PC-9 (cell line): ENCODE measurements around the gene STAG1. TPM values are rescaled to one million over a fixed set of nuclear protein-coding genes. Genes with fewer than 3 reads are reported as not detected.

Experiments used
- BruUV-seq: library from RNA; stranded (reverse); fragments of 400-500 nt; replicated peaks from 2 replicates; lab custom pipeline; 2021; lab: Mats Ljungman, UMichigan
- CTCF ChIA-PET: fragments of 300-600 bp; sonication (Branson Sonifier 250); formaldehyde crosslinking; loops from one replicate; lab custom pipeline; 2022; ENCODE audit warnings: antibody characterized with exemption; lab: Charles Lee
- POLR2A ChIA-PET: fragments of 300-600 bp; sonication (Branson Sonifier 250); formaldehyde crosslinking; loops from one replicate; lab custom pipeline; 2022; ENCODE audit warnings: antibody characterized with exemption; ENCODE audit not compliant: unreplicated experiment; lab: Charles Lee
- DNase-seq, 2 experiments: peaks; one replicate each; pipeline versions ENCODE4 v3.0.0 to v3.0.0-alpha.2; 2015 to 2022; ENCODE audit warnings: mixed read lengths in 1 of 2
- H2AFZ ChIP-seq: fragments of 200-600 bp; sonication (generic); 2 replicates; pipeline ENCODE4 v1.8.1; 2017; ENCODE audit warnings: antibody characterized with exemption
- H3F3A ChIP-seq: fragments of 200-600 bp; sonication (generic); 2 replicates; pipeline ENCODE4 v1.8.1; 2017; ENCODE audit warnings: antibody characterized with exemption, mild to moderate bottlenecking, low read depth; ENCODE audit not compliant: insufficient read depth
- H3K27ac ChIP-seq: fragments of 200-600 bp; sonication (generic); 2 replicates; pipeline ENCODE4 v1.6.1; 2016; ENCODE audit warnings: mixed run types
- H3K27me3 ChIP-seq: fragments of 200-600 bp; sonication (generic); 2 replicates; pipeline ENCODE4 v1.6.1; 2016; ENCODE audit warnings: low read depth, mixed run types; ENCODE audit not compliant: insufficient read depth
- H3K36me3 ChIP-seq: fragments of 200-600 bp; sonication (generic); 2 replicates; pipeline ENCODE4 v1.6.1; 2016; ENCODE audit warnings: low read depth, mixed run types
- H3K4me1 ChIP-seq: fragments of 200-600 bp; sonication (generic); replicated peaks from 2 replicates; pipeline ENCODE4 v1.6.1; 2016; ENCODE audit warnings: mixed run types; ENCODE audit not compliant: insufficient read depth
- H3K4me2 ChIP-seq: fragments of 200-600 bp; sonication (generic); 2 replicates; pipeline ENCODE4 v1.6.1; 2017; ENCODE audit warnings: mixed run types
- H3K4me3 ChIP-seq: fragments of 200-600 bp; sonication (generic); 2 replicates; pipeline ENCODE4 v1.6.1; 2016; ENCODE audit warnings: mixed run types
- H3K79me2 ChIP-seq: fragments of 200-600 bp; sonication (generic); 2 replicates; pipeline ENCODE4 v1.6.1; 2017; ENCODE audit warnings: low read depth, mixed run types
- H3K9me2 ChIP-seq: fragments of 200-600 bp; sonication (generic); 2 replicates; pipeline ENCODE4 v1.8.1; 2017; ENCODE audit warnings: mild to moderate bottlenecking; ENCODE audit not compliant: insufficient read depth
- H3K9me3 ChIP-seq: fragments of 200-600 bp; sonication (generic); 2 replicates; pipeline ENCODE4 v1.8.1; 2016; ENCODE audit warnings: low read depth; ENCODE audit not compliant: insufficient read depth
- H4K20me1 ChIP-seq: fragments of 200-600 bp; sonication (generic); 2 replicates; pipeline ENCODE4 v1.8.1; 2017; ENCODE audit not compliant: insufficient read depth
- EZH2 ChIP-seq: fragments of 200-600 bp; sonication (generic); IDR thresholded peaks from 2 replicates; pipeline ENCODE4 v1.8.0; 2017; ENCODE audit warnings: antibody characterized with exemption, low read depth
- intact Hi-C: fragments of 100-400 bp; cut with micrococcal nuclease; formaldehyde crosslinking; loops from one replicate; pipeline ENCODE4 v1.10.0; 2022; ENCODE audit not compliant: unreplicated experiment
- total RNA-seq: library from RNA; stranded (reverse); gene quantifications from 2 replicates; pipeline ENCODE4 v1.2.3, GENCODE V29; 2021
- TF ChIP-seq, protein P1 (sequence below): fragments of 200-600 bp; sonication (generic); conservative IDR thresholded peaks from 2 replicates; pipeline ENCODE4 v1.6.1; 2017; ENCODE audit warnings: mixed run types, antibody characterized with exemption, mild to moderate bottlenecking, moderate library complexity

STAG1 gene
- total RNA-seq, 1 experiment from 2014 or later = 39.3 TPM

DNA sequence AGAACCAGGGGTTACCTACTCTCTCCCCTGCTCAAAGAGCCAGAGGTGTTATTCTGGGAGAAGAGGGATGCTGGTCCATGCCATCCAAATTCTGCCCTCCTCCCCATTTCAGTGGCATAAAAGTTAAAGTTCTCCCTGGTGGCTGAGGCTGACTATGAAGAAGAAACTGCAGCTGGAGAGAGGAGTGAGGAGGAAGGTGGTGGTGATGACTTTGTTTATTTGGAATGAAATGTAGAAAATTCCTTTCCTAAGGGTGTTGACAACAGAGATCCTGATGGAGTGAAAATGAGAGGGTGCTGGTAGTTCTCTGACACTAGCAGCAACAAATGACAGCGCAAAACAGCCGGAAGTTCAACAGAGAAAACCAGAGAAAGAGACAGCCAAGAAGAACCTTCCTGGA is 401.6 kb downstream of the STAG1 start:
- Histone ChIP-seq H3K27me3 (no peaks in the 10 kb centered on the region), H3K36me3 (peaks cover 10% of the 10 kb centered on the region; the same call in 1 of the 2 replicates), H3K4me3 (no peak overlapping the region), H3F3A (peaks cover 12% of the 10 kb centered on the region; the same call in 1 of the 2 replicates), H3K27ac (peak overlapping the region; percentile 74), H2AFZ (no peak overlapping the region), H3K4me2 (peak overlapping the region; percentile 57), H3K79me2 (no peaks in the 10 kb centered on the region), H4K20me1 (0 out of 2 replicates have a peak, but pooled peaks cover 2% of the 10 kb centered on the region), H3K4me1 (peaks cover 14% of the 10 kb centered on the region), H3K9me3 (no peaks in the 10 kb centered on the region), H3K9me2 (no peaks in the 10 kb centered on the region)
- DNase-seq = no peak
- ChIA-PET POLR2A (interaction anchor here (0.6 kb wide), 2 partner anchors 165 to 453 kb away, joined by 3 to 4 read pairs; no protein-coding TSS in a partner anchor), CTCF (interaction anchor here (1.8 kb wide), 1 partner anchor 44 kb away, joined by 6 read pairs; no protein-coding TSS in a partner anchor)
- TF ChIP-seq EZH2 = no peak
- TF ChIP-seq, protein P1, sequence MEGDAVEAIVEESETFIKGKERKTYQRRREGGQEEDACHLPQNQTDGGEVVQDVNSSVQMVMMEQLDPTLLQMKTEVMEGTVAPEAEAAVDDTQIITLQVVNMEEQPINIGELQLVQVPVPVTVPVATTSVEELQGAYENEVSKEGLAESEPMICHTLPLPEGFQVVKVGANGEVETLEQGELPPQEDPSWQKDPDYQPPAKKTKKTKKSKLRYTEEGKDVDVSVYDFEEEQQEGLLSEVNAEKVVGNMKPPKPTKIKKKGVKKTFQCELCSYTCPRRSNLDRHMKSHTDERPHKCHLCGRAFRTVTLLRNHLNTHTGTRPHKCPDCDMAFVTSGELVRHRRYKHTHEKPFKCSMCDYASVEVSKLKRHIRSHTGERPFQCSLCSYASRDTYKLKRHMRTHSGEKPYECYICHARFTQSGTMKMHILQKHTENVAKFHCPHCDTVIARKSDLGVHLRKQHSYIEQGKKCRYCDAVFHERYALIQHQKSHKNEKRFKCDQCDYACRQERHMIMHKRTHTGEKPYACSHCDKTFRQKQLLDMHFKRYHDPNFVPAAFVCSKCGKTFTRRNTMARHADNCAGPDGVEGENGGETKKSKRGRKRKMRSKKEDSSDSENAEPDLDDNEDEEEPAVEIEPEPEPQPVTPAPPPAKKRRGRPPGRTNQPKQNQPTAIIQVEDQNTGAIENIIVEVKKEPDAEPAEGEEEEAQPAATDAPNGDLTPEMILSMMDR = no peak
- intact Hi-C loops = loop anchor here (1.0 to 5.0 kb wide), 3 partner anchors 154 to 402 kb away; partner anchors contain the start of genes MSL2 and STAG1
- BruUV-seq = no TSS peak

DNA sequence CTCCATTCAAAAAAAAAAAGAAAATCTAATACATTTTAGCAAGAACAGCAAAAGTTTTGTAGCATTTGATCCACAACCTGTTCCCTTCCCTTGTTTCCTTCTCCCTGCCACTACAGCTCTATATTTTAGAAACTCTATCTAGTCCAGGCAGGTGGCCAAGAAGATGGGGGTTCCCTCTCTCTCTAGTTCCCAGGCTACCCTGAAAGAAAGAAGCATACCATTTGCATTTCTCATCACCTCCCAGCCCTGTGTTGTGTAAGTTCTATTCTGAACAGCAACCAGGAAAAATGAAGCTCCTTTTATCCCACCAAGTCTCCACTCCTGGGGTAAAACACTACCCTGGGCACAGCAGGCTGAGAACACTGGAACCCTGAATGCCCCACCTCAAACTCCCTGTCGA is 402.0 kb downstream of the STAG1 start:
- no peaks in the 10 kb centered on the region for H3K79me2 ChIP-seq
- H3K36me3 ChIP-seq = peaks cover 10% of the 10 kb centered on the region; the same call in 1 of the 2 replicates
- no peaks in the 10 kb centered on the region for H3K27me3 ChIP-seq
- H3F3A ChIP-seq = peaks cover 12% of the 10 kb centered on the region; the same call in 1 of the 2 replicates
- peak overlapping the region; percentile 74 for H3K27ac ChIP-seq
- BruUV-seq = no TSS peak
- ChIA-PET CTCF (interaction anchor here (0.5 to 1.8 kb wide), 2 partner anchors 44 to 175 kb away, joined by 3 to 6 read pairs; no protein-coding TSS in a partner anchor), POLR2A (interaction anchor here (0.6 kb wide), 3 partner anchors 164 to 1824 kb away, joined by 3 to 16 read pairs (median 4); partner anchors contain the start of gene DBR1)
- 0 out of 2 replicates have a peak, but pooled peaks cover 2% of the 10 kb centered on the region for H4K20me1 ChIP-seq
- H2AFZ ChIP-seq = no peak overlapping the region
- peak; percentile 71 to 77 for DNase-seq
- peak overlapping the region; percentile 57 for H3K4me2 ChIP-seq
- no peaks in the 10 kb centered on the region for H3K9me2 ChIP-seq
- TF ChIP-seq EZH2 = no peak
- TF ChIP-seq, protein P1 = no peak
- intact Hi-C loops = loop anchor here (1.0 to 5.0 kb wide), 3 partner anchors 154 to 402 kb away; partner anchors contain the start of genes MSL2 and STAG1
- no peak overlapping the region for H3K4me3 ChIP-seq
- H3K4me1 ChIP-seq = peaks cover 14% of the 10 kb centered on the region
- H3K9me3 ChIP-seq = no peaks in the 10 kb centered on the region

GRCh38 chr3:136346486-136346885 is 405.7 kb downstream of the STAG1 start:
- H2AFZ ChIP-seq = no peak overlapping the region
- no peak overlapping the region for H3K4me3 ChIP-seq
- no peak overlapping the region for H3K4me2 ChIP-seq
- H3K27ac ChIP-seq = no peak overlapping the region
- intact Hi-C loops = no loop called here
- TF ChIP-seq EZH2 = no peak
- TF ChIP-seq, protein P1 = no peak
- no peaks in the 10 kb centered on the region for H3K9me2 ChIP-seq
- no peaks in the 10 kb centered on the region for H3K27me3 ChIP-seq
- ChIA-PET CTCF (no interaction called here), POLR2A (no interaction called here)
- H4K20me1 ChIP-seq = 0 out of 2 replicates have a peak, but pooled peaks cover 2% of the 10 kb centered on the region
- peaks cover 12% of the 10 kb centered on the region; the same call in 1 of the 2 replicates for H3F3A ChIP-seq
- no peaks in the 10 kb centered on the region for H3K79me2 ChIP-seq
- peaks cover 14% of the 10 kb centered on the region for H3K4me1 ChIP-seq
- no peak for DNase-seq
- H3K9me3 ChIP-seq = no peaks in the 10 kb centered on the region
- BruUV-seq = no TSS peak
- peaks cover 13% of the 10 kb centered on the region; the same call in 1 of the 2 replicates for H3K36me3 ChIP-seq
